Stimulated activated CD4-positive, alpha-beta T cell treated with anti-CD3 and anti-CD28 coated beads, Interleukin-1b, Interleukin-23, amount 100 ng/mL, for 48 hours (primary cell): ENCODE measurements around the gene PGM3.

Experiments used
- DNase-seq: peaks from one replicate; pipeline ENCODE4 v3.0.0-alpha.2; 2020

Gene PGM3

GRCh38 chr6:83183082-83183828 is 9.8 kb downstream of the PGM3 start:
- DNase-seq, result no peak

- DNase-seq, result no peak
Observed at GRCh38 chr6:83182114-83182513, 11.0 kb downstream of the PGM3 start.

GRCh38 chr6:83180426-83180950 is 12.6 kb downstream of the PGM3 start:
- no peak for DNase-seq

GRCh38 chr6:83176246-83176645 is 16.8 kb downstream of the PGM3 start:
- no peak for DNase-seq

GRCh38 chr6:83169511-83169910 is 23.6 kb downstream of the PGM3 start:
- DNase-seq, result no peak

GRCh38 chr6:83169106-83169505 is 24.0 kb downstream of the PGM3 start:
- DNase-seq, result no peak

- DNase-seq, result no peak
Observed at GRCh38 chr6:83168556-83168955, 24.5 kb downstream of the PGM3 start.

- DNase-seq, result no peak
Observed at GRCh38 chr6:83167726-83168278, 25.3 kb downstream of the PGM3 start.

GRCh38 chr6:83160167-83160566 is 32.9 kb downstream of the PGM3 start:
- no peak for DNase-seq

GRCh38 chr6:83155794-83156193 is 37.3 kb downstream of the PGM3 start:
- DNase-seq, result no peak

- no peak for DNase-seq
Observed at GRCh38 chr6:83153883-83154521, 39.1 kb downstream of the PGM3 start.

- no peak for DNase-seq
Observed at GRCh38 chr6:83152913-83153312, 40.2 kb downstream of the PGM3 start.

GRCh38 chr6:83151114-83151513 is 42.0 kb downstream of the PGM3 start:
- no peak for DNase-seq

GRCh38 chr6:83138758-83139157 is 54.3 kb downstream of the PGM3 start:
- DNase-seq, result no peak

GRCh38 chr6:83138118-83138722 is 54.8 kb downstream of the PGM3 start:
- DNase-seq, result no peak

- no peak for DNase-seq
Observed at GRCh38 chr6:83132121-83132520, 60.9 kb downstream of the PGM3 start.

- DNase-seq, result no peak
Observed at GRCh38 chr6:83127976-83128375, 65.1 kb downstream of the PGM3 start.

- DNase-seq, result no peak
Observed at GRCh38 chr6:83127258-83127657, 65.8 kb downstream of the PGM3 start.

GRCh38 chr6:83126807-83127206 is 66.3 kb downstream of the PGM3 start:
- DNase-seq, result no peak

- DNase-seq, result no peak
Observed at GRCh38 chr6:83126223-83126622, 66.8 kb downstream of the PGM3 start.

- DNase-seq, result no peak
Observed at GRCh38 chr6:83125425-83125824, 67.6 kb downstream of the PGM3 start.

- no peak for DNase-seq
Observed at GRCh38 chr6:83124553-83124952, 68.5 kb downstream of the PGM3 start.

GRCh38 chr6:83119742-83120300 is 73.2 kb downstream of the PGM3 start:
- DNase-seq, result no peak
